Mammary epithelial cell (primary cell): ENCODE measurements around the gene CDCA8.

Source experiments
- EZH2 ChIP-seq: IDR thresholded peaks from 2 replicates; pipeline ENCODE4 v1.6.1; 2012; ENCODE audit warnings: low read length, inconsistent platforms, borderline replicate concordance
- TF ChIP-seq, protein P1 (sequence below), 2 donors: IDR thresholded peaks in 1 of 2; conservative IDR thresholded peaks in 1 of 2; 2 replicates each; pipeline ENCODE4 v1.5.1; 2011 to 2012; ENCODE audit warnings: inconsistent platforms in 2 of 2, low read length in 2 of 2, mild to moderate bottlenecking in 2 of 2, control low read depth in 1 of 2, low read depth in 1 of 2; ENCODE audit not compliant: insufficient read depth in 1 of 2; ENCODE audit errors: extremely low read depth in 1 of 2

DNA sequence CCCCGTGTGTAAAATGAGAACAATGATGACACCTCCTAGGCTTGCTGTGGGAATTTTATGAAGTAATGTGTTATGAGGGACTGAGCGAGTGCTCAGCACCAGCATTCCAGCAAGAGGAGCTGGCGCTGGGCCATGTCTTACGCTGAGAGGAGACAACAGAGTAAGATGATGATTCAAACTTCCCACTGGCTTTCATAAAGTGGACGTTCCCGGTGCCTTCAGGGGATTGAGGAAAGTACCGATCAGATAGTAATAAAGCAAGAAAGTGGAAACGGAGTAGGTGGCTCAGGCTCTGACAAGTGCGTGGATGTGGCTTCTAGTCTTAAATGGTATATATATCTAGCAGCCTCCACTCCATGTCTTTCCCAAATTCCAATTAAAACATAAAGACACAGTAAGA lies 48.8 kb downstream of the CDCA8 start:
- TF ChIP-seq, protein P1, sequence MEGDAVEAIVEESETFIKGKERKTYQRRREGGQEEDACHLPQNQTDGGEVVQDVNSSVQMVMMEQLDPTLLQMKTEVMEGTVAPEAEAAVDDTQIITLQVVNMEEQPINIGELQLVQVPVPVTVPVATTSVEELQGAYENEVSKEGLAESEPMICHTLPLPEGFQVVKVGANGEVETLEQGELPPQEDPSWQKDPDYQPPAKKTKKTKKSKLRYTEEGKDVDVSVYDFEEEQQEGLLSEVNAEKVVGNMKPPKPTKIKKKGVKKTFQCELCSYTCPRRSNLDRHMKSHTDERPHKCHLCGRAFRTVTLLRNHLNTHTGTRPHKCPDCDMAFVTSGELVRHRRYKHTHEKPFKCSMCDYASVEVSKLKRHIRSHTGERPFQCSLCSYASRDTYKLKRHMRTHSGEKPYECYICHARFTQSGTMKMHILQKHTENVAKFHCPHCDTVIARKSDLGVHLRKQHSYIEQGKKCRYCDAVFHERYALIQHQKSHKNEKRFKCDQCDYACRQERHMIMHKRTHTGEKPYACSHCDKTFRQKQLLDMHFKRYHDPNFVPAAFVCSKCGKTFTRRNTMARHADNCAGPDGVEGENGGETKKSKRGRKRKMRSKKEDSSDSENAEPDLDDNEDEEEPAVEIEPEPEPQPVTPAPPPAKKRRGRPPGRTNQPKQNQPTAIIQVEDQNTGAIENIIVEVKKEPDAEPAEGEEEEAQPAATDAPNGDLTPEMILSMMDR (conservative IDR thresholded peaks at IDR 0.05 in 1 of 2, IDR thresholded peaks at IDR 0.05 in 1 of 2; ENCODE audit: extremely low read depth in 1 of 2, insufficient read depth in 1 of 2, low read depth in 1 of 2, low read length in 2 of 2): no peak
- no peak for TF ChIP-seq EZH2
